ENCODE results near the gene DNAJC3. TPM values are rescaled to one million over a fixed set of nuclear protein-coding genes. Genes with fewer than 3 reads are reported as not detected.
A peak's percentile ranks its signal among the peaks of the same experiment; 100 is the strongest.

DNAJC3 gene
- total RNA-seq, 1 donor from 2014 or later = 72.7 TPM

- Histone ChIP-seq H3K4me3 (ENCODE audit: low read depth, low read length) (no peak overlapping the region), H3K27me3 (ENCODE audit: control insufficient read depth, insufficient read depth, low read length) (no peaks in the 10 kb centered on the region), H3K36me3 (ENCODE audit: control insufficient read depth, insufficient read depth, low read length) (peaks cover 3% of the 10 kb centered on the region)
- no peak for FAIRE-seq
- no peak for DNase-seq (ENCODE audit: low read depth)
- no peak for TF ChIP-seq CTCF (IDR thresholded peaks at IDR 0.05; ENCODE audit: insufficient read depth, low read length, severe bottlenecking)
Measured at GRCh38 chr13:95813139-95813538, 136.2 kb downstream of the DNAJC3 start.

DNA sequence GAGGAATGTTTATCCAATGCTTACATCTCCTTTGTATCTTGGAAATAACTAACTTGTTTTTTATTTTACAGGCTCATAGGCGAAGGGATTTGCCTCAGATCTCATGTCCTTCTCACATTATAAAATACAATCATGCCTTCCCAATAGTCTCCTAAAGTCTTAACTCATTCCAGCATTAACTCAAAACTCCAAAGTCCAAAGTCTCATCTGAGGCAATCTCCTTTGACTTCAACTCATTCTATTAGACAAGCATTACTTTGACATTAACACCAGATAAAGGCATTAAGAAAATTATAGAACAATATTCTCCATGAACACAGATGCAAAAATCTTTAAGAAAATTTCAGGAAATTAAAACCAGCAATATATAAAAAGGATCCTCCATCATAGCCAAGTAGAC lies 137.6 kb downstream of the DNAJC3 start:
- FAIRE-seq = no peak

DNA sequence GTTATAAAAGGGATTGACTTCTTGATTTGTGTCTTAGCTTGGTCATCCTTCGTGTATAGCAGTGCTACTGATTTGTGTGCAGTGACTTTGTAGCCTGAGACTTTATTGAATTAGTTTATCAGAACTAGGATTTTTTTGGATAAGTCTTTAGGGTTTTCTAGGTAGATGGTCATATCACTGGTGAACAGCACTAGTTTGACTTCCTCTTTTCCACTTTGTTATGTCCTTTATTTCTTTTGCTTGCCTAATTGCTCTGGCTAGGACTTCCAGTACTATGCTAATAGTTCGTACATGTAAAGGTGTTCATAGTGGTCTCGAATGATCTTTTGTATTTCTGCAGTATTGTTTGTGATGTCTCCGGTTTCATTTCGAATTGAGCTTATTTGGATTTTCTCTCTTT lies 145.4 kb downstream of the DNAJC3 start:
- FAIRE-seq = no peak
- Histone ChIP-seq H3K27me3 (ENCODE audit: control insufficient read depth, insufficient read depth, low read length) (no peaks in the 10 kb centered on the region), H3K4me3 (ENCODE audit: low read depth, low read length) (no peak overlapping the region), H3K36me3 (ENCODE audit: control insufficient read depth, insufficient read depth, low read length) (peaks cover 4% of the 10 kb centered on the region)
- no peak for DNase-seq (ENCODE audit: low read depth)
- TF ChIP-seq CTCF (IDR thresholded peaks at IDR 0.05; ENCODE audit: insufficient read depth, low read length, severe bottlenecking) = no peak

More for the DNA sequence above, 137.6 kb downstream of the DNAJC3 start:
- Histone ChIP-seq H3K4me3 (ENCODE audit: low read depth, low read length) (no peak overlapping the region), H3K27me3 (ENCODE audit: control insufficient read depth, insufficient read depth, low read length) (no peaks in the 10 kb centered on the region), H3K36me3 (ENCODE audit: control insufficient read depth, insufficient read depth, low read length) (peaks cover 3% of the 10 kb centered on the region)
- DNase-seq (ENCODE audit: low read depth) = no peak
- TF ChIP-seq CTCF (IDR thresholded peaks at IDR 0.05; ENCODE audit: insufficient read depth, low read length, severe bottlenecking) = no peak

DNA sequence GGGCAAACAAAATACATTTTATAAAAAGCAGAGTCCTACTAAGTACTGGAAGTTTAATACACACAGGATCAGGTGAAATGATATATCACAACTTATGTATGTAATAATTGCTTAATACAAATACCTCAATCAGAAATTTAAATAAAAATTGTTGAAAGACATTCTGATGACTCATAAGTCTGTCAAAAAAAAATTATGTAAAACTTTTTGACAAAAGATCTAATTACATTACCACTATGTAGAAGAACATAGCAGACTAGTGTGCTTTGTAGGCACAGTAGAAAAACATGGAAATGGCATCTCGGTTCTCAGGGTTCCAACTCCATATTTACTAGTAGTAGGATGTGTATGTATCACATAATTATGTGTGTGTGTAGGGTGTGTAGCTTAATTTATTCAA lies 156.2 kb downstream of the DNAJC3 start:
- no peak for TF ChIP-seq CTCF (IDR thresholded peaks at IDR 0.05; ENCODE audit: insufficient read depth, low read length, severe bottlenecking)
- H3K4me3 ChIP-seq (ENCODE audit: low read depth, low read length) = no peak overlapping the region
- FAIRE-seq = no peak
- H3K27me3 ChIP-seq (ENCODE audit: control insufficient read depth, insufficient read depth, low read length) = no peaks in the 10 kb centered on the region
- H3K36me3 ChIP-seq (ENCODE audit: control insufficient read depth, insufficient read depth, low read length) = no peaks in the 10 kb centered on the region
- DNase-seq (ENCODE audit: low read depth) = peak; percentile 64

GRCh38 chr13:95833719-95834118 lies 156.8 kb downstream of the DNAJC3 start:
- DNase-seq (ENCODE audit: low read depth) (peak; percentile 55), FAIRE-seq (no peak)
- no peaks in the 10 kb centered on the region for H3K27me3 ChIP-seq (ENCODE audit: control insufficient read depth, insufficient read depth, low read length)
- no peak overlapping the region for H3K4me3 ChIP-seq (ENCODE audit: low read depth, low read length)
- TF ChIP-seq CTCF (IDR thresholded peaks at IDR 0.05; ENCODE audit: insufficient read depth, low read length, severe bottlenecking) = no peak
- H3K36me3 ChIP-seq (ENCODE audit: control insufficient read depth, insufficient read depth, low read length) = no peaks in the 10 kb centered on the region

GRCh38 chr13:95834134-95834765 lies 157.3 kb downstream of the DNAJC3 start:
- Histone ChIP-seq H3K27me3 (ENCODE audit: control insufficient read depth, insufficient read depth, low read length) (no peaks in the 10 kb centered on the region), H3K4me3 (ENCODE audit: low read depth, low read length) (no peak overlapping the region), H3K36me3 (ENCODE audit: control insufficient read depth, insufficient read depth, low read length) (no peaks in the 10 kb centered on the region)
- FAIRE-seq = no peak
- TF ChIP-seq CTCF (IDR thresholded peaks at IDR 0.05; ENCODE audit: insufficient read depth, low read length, severe bottlenecking) = peak; percentile 87
- DNase-seq (ENCODE audit: low read depth) = peak; percentile 51

Data from bronchial epithelial cell (primary cell).